Erythroblast (primary cell): ENCODE measurements around the gene RNF4.

Experiments used
- DNase-seq, 2 experiments: peaks; one replicate each; lab custom pipeline; 2025; lab: John Stamatoyannopoulos, UW
- GATA1 ChIP-seq: IDR thresholded peaks from 2 replicates; pipeline ENCODE4 v1.6.1; 2011; ENCODE audit warnings: low read depth, mild to moderate bottlenecking, control low read depth, low read length, moderate library complexity
- POLR2A ChIP-seq: IDR thresholded peaks from 2 replicates; pipeline ENCODE4 v1.6.1; 2011; ENCODE audit warnings: mild to moderate bottlenecking, low read length

The RNF4 gene

DNA sequence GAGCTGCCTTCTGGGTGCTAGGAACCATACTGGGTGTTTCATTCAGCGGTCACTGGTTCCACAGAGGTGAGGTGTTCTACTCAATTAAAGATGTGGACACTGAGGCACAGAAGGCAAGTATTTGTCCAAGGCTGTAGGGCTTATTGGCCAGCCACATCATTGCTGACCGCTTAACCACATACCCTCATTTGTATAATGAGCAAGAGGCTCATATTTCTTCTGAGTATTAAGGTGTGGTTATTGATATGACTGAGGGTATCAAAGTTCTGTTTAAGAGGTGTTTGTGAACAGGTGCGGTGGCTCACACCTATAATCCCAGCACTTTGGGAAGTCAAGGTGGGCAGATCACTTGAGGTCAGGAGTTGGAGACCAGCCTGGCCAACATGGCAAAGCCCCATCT, 14.3 kb downstream of the RNF4 start:
- no peak for TF ChIP-seq GATA1
- no peak for DNase-seq

DNA sequence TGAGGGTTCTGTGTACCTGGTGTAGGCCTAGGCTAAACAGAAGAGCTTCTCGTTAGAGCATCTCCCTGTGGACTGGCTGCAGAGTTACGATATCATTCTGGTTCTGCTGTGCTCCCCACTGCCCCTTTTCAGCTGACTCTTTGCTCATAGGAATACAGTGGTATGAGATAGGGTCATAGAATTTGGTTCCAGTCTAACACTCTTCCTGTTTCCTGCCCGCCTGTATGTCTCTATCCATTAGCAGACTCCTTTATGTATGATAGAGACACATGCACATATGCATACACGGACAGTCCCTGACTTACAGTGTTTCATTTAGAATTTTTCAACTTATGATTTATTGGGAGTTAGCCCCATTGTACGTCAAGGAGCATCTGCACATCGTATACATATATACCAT, 15.3 kb downstream of the RNF4 start:
- TF ChIP-seq GATA1: no peak
- TF ChIP-seq POLR2A: no peak
- DNase-seq: no peak

DNA sequence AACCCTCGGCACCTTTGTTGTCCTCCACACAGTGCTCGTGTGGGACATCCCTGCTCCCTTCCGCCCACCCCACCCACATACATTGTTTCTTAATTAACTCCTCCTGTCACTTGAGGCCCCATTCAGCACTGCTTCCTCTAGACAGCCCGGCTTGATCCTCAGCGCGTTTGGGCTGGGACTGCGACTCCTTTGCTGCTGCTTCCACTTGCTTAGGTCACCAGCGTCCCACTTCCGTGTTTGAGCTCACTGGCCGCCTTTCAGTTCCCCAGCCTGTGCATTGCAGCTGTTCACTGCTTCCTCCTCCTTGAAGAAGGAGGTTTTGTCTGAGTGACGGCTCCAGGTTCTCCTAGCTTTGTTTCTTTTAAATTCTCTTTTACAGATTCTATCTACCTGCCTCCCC, 16.1 kb downstream of the RNF4 start:
- TF ChIP-seq GATA1: no peak
- TF ChIP-seq POLR2A: no peak
- peak; percentile 38 to 40 for DNase-seq

DNA sequence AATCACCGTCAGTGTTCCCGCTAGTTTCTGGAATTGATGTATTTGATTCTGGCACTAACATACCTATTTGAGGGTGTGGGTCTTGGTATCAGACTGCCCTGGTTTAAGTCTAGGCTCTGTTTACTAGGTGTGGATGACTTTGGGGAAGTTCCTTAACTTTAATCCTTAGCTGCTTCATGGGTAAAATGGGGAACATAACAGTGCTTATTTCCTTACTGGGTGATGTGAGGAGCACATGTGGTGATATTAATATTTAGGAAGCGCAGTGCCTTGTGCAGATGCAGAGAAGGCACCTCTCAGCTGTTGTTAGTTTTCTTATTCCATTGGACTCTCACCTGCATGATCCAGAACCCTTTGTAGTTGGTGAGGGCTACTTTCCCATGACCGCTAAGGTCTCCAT, 17.1 kb downstream of the RNF4 start:
- DNase-seq: no peak
- TF ChIP-seq POLR2A: no peak
- TF ChIP-seq GATA1: no peak

DNA sequence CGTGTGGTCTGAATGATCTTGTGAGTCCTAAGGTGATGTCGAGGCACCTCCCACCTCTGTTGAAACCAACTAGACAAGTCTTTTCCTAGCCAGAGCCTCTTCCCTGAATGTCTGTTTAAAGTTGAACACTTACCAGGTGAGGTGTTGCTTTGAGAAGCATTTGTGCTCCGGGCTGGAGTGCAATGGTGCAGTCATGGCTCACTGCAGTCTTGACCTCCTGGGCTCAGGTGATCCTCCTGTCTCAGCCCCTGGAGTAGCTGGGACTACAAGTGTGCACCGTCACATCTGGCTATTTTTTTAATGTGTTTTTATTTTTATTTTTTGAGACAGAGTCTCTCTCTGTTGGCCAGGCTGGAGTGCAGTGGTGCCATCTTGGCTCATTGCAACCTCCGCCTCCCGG, 18.1 kb downstream of the RNF4 start:
- DNase-seq: no peak
- no peak for TF ChIP-seq POLR2A
- TF ChIP-seq GATA1: no peak

DNA sequence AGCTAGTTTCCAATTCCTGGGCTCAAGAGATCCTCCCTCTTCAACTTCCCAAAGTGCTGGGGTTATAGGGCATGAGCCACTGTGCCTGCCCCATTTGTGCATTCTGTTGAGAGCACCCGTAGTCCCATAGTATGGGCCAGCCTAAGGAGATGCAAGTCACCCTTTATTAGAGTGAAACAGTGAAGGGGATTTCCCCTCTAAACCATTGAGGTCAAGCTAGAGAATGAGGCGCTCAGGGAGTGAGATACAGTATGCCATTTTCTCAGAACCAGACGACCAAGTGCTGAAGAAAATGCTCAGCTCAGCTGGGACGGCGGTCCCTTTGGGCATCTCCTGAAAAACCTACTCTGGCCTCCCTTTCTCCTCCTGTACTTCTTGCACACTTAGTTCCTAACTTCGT, 18.7 kb downstream of the RNF4 start:
- TF ChIP-seq GATA1: no peak
- TF ChIP-seq POLR2A: no peak
- DNase-seq: no peak

DNA sequence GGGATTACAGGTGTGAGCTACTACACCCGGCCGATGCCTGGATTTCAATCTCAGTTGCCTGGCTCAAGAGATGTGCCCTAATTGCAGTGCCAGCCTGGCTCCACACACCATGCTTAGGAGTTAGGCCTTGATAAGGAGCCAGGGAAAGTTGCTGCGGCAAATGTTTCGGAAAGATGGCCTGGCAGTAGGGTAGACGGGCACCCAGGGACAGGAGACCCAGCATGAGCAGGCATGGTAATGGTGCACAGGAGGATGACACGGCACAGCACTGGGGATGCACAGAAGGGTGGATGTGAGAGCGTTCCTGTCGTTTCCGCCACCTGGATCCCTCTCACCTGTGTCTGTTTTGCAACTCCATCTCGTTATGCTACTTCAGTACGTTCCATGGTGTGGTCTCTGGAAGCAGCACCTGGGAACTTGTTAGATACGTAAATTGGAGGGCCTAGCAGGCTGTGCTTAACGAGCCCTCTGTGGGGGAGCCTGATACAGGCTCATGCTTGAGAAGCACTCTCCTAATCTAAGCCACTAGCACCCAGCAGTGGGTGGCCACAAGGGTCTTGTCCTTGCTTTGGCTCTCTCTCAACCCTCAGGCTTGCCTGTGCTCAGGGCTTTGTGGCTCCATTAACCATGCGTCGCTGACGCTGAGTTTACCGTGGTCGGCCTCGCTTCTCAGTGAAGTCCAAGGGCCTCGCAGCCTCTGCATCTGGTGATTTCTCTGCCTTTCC, 20.3 kb downstream of the RNF4 start:
- TF ChIP-seq GATA1 (no peak), POLR2A (no peak)
- DNase-seq: no peak

DNA sequence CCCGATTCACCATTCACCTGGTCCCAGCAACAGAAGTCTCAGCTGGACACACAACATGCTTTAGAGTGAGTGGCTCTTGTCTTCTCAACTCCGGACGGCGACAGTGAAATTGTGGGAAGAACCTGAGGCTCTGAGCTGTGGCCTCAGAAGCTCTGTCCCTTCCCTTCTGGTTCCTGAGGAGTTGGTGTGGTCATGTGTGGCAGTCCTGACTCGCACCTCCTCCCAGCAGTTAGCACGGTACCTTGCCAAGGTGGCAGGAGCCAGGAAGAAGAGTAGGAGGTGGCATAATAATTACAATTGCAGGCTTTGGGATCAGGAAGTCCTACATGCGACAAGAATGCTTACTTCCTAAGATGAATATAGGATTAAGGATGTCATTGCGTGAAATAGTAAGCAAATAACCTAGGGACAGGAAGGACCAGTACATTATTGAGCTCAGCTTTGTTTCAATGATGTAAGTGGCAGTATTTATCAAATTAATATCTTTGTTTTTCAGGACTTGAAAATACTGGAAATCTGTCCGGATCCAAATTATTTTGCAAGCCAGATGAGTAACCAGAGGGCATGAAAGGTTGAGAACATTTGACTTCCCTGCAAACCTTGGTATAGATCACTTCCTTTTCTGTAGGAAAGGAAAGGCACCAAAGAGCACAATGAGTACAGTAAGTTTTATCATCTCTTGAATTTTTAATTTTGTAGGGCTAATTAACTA, 21.1 kb downstream of the RNF4 start:
- TF ChIP-seq POLR2A: no peak
- no peak for TF ChIP-seq GATA1

DNA sequence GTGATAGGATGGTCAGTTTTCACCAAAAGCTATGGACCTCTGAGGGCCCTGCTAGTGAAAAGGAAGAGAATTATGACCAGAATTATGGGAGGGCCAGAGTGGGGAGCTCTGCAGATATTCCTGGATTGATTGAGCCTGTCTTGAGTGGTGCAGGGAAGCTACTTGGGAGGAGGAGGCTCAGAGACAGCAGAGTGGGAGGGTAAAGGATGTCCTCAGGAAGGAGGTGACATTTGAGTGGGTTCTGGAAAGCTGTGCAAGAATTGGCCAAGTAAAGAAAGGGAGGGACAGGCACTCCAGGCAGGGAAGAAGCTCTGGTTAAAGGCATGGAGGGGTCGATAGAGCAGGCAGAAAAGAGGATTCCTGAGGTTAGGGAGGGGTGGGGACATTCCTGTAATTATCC, 24.1 kb downstream of the RNF4 start:
- no peak for DNase-seq
- TF ChIP-seq GATA1 (no peak), POLR2A (no peak)

More for the DNA sequence above, 21.1 kb downstream of the RNF4 start:
- no peak for DNase-seq

DNA sequence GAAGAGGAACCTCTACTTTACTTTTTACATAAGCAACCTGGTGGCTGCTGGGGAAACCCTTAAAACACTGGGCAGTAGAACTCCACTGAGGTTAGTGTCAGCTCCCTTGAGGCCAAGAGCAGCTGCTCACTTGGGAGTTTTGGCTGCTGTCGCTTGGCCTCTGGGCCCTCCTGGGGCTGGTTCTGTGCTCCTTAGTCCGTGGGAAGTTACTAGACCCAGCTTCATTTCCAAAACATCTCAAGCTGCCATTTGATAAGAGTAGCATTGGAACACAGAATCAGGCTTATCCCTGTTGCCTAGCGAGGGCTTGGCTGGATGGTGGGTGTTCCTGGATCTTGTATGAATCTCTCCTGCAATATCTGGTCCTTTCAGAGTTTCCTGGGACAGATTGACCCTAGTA, 26.1 kb downstream of the RNF4 start:
- TF ChIP-seq POLR2A: no peak
- TF ChIP-seq GATA1: no peak
- DNase-seq: no peak

DNA sequence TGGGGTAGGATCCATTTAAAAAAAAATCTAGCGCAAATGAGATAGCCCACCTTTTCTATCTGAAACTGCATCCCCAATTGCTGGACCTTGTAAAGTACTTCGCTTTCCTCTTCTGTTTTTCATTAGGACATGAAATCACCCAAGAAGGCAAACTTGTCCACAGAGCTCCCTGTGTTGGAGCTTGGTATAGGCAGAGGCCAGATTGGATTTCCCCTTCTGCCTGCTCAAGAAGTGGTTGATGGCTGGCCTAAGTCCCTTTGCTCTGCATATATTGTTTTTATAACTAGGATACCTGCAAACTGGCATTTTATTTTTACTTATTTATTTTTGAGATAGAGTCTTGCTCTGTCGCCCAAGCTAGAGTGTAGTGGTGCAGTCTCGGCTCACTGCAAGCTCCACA, 28.4 kb downstream of the RNF4 start:
- TF ChIP-seq POLR2A: no peak
- TF ChIP-seq GATA1: no peak
- no peak for DNase-seq

DNA sequence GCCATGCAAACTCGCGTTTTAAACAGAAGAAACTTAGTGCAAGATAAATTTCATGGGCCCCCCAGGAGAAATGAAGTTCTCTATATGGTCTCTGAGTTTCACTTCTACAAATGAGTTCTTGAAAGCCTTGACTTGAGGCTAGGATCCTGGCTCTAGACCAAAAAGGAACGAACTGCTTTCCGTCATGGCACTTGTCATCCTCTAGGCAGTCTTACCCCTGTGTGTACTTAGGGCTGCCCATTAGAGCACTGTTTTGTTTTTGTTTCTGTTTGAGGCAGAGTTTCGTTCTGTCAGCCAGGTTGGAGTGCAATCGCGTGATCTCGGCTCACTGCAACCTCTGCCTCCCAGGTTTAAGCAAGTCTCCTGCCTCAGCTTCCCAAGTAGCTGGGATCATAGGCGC, 29.0 kb downstream of the RNF4 start:
- no peak for DNase-seq
- no peak for TF ChIP-seq POLR2A
- TF ChIP-seq GATA1: no peak

DNA sequence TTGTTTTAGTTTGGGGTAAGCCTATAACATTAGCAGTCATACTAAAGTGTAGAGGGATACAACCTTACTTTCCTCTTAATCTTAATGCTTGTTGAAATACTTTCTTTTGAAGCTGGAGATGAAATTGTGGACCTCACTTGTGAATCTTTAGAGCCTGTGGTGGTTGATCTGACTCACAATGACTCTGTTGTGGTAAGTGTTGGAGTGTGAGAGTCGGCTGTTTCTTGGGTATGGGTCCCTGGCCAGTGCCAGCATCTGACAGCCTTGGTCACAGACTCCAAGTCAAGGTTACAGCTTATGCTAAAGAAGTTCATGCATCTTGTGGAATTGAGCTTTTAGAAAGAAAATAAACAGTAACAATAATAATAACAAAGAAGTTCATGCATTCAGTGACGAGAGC, 31.6 kb downstream of the RNF4 start:
- TF ChIP-seq POLR2A (no peak), GATA1 (no peak)
- DNase-seq: no peak

DNA sequence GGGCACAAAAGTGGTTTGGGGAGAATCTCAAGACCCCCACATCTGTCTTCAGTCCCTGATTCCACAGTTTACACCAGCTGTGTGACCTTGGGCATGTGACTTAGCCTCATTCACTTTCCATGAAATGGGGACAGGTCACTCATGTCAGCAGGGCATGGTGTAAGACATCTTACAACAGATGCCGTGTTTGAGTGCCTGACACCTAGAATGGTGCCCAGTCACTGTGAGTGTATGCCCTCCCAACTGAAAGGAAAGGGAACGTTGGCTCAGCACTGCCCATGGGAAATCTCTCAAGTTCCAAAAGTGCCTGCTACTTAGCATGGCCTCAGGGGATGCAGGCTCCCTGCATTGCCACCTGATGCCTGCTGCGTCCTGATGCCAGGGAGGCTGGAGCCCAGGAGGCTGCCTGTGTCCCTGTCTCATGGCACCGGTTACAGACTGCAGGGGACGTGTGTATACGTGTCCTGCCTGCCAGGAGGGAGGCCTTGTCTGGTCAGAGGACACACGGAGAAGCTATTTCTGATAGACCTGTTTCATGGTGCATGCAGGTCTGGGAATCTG, 32.2 kb downstream of the RNF4 start:
- TF ChIP-seq POLR2A: no peak
- DNase-seq: no peak
